CD8-positive, alpha-beta memory T cell (primary cell): Measurements from ENCODE around the gene RNU1-2. TPM values are rescaled to one million over a fixed set of nuclear protein-coding genes. Genes with fewer than 3 reads are reported as not detected.
A peak's percentile ranks its signal among the peaks of the same experiment; 100 is the strongest.
"Not testable (repeated sequence)": the region's sequence is repeated elsewhere in the genome, so short reads cannot be mapped to it uniquely, and the experiment has no call there.

Experiments
- CTCF ChIA-PET: fragments of 350-600 bp; sonication (Branson Sonifier 250); formaldehyde crosslinking; loops from one replicate; lab custom pipeline; 2021; ENCODE audit warnings: antibody characterized with exemption; lab: Charles Lee
- POLR2A ChIA-PET: fragments of 350-600 bp; sonication (Branson Sonifier 250); formaldehyde crosslinking; loops from one replicate; lab custom pipeline; 2021; ENCODE audit warnings: antibody characterized with exemption; lab: Charles Lee
- DNase-seq, 5 donors: peaks; one replicate each; pipeline versions ENCODE4 v3.0.0 to v3.0.0-alpha.2; 2020 to 2022; ENCODE audit warnings: mixed read lengths in 1 of 5
- H3K27ac ChIP-seq: one replicate; pipeline ENCODE4 v1.7.0; 2013; ENCODE audit warnings: low read depth, mild to moderate bottlenecking, low read length, moderate library complexity
- H3K27me3 ChIP-seq: 2 replicates; pipeline ENCODE4 v1.7.0; 2013; ENCODE audit warnings: low read length, mild to moderate bottlenecking; ENCODE audit not compliant: insufficient read depth, poor library complexity, severe bottlenecking
- H3K36me3 ChIP-seq: 2 replicates; pipeline ENCODE4 v1.7.0; 2013; ENCODE audit warnings: mild to moderate bottlenecking, low read length, moderate library complexity; ENCODE audit not compliant: insufficient read depth
- H3K4me1 ChIP-seq: 2 replicates; pipeline ENCODE4 v1.7.0; 2013; ENCODE audit warnings: mild to moderate bottlenecking, low read length, moderate library complexity; ENCODE audit not compliant: insufficient read depth
- H3K4me3 ChIP-seq: 2 replicates; pipeline ENCODE4 v1.7.0; 2013; ENCODE audit warnings: mild to moderate bottlenecking, low read length
- H3K9me3 ChIP-seq: 2 replicates; pipeline ENCODE4 v1.7.0; 2013; ENCODE audit warnings: mild to moderate bottlenecking, low read length
- H3K27ac Mint-ChIP-seq, 8 donors: one replicate each; pipeline ENCODE4 v1.8.0; 2020 to 2021; ENCODE audit warnings: mixed read lengths in 8 of 8, mild to moderate bottlenecking in 6 of 8, inconsistent platforms in 3 of 8, moderate library complexity in 3 of 8
- H3K27me3 Mint-ChIP-seq, 2 donors: one replicate each; pipeline ENCODE4 v1.8.0; 2020 to 2021; ENCODE audit warnings: mixed read lengths in 2 of 2, mild to moderate bottlenecking in 1 of 2, moderate library complexity in 1 of 2
- H3K36me3 Mint-ChIP-seq, 3 donors: one replicate each; pipeline ENCODE4 v1.8.0; 2020 to 2021; ENCODE audit warnings: mixed read lengths in 3 of 3, inconsistent platforms in 1 of 3, mild to moderate bottlenecking in 1 of 3
- H3K4me1 Mint-ChIP-seq, 3 donors: one replicate each; pipeline ENCODE4 v1.8.0; 2020 to 2021; ENCODE audit warnings: mixed read lengths in 3 of 3, inconsistent platforms in 1 of 3, mild to moderate bottlenecking in 1 of 3
- H3K4me3 Mint-ChIP-seq, 7 donors: one replicate each; pipeline ENCODE4 v1.8.0; 2020 to 2021; ENCODE audit warnings: mixed read lengths in 7 of 7, mild to moderate bottlenecking in 6 of 7, moderate library complexity in 4 of 7, inconsistent platforms in 2 of 7
- H3K9me3 Mint-ChIP-seq, 5 donors: one replicate each; pipeline ENCODE4 v1.8.0; 2020 to 2022; ENCODE audit warnings: mixed read lengths in 5 of 5, mild to moderate bottlenecking in 3 of 5, moderate library complexity in 2 of 5, inconsistent platforms in 1 of 5
- polyA plus RNA-seq: library from polyadenylated mRNA; unstranded; fragments of 300-500 nt; fragmentation: Illumina TruSeq; gene quantifications from one replicate; pipeline ENCODE4 v1.2.3, GENCODE V29; 2021
- total RNA-seq, 2 experiments: library from RNA; stranded (reverse); gene quantifications; one replicate each; pipeline ENCODE4 v1.2.3, GENCODE V29; 2021

RNU1-2 gene
- total and polyA plus RNA-seq, 3 experiments from 2014 or later, result 1,293 to 1,300 TPM; not detected in 1

GRCh38 chr1:16915627-16915973, 19.8 kb downstream of the RNU1-2 start:
- Histone ChIP-seq H3K27ac (no peak overlapping the region), H3K9me3 (no peaks in the 10 kb centered on the region), H3K4me1 (peaks cover 15% of the 10 kb centered on the region), H3K36me3 (no peaks in the 10 kb centered on the region), H3K27me3 (no peaks in the 10 kb centered on the region), H3K4me3 (no peak overlapping the region)
- Mint-ChIP-seq H3K27ac (peak overlapping the region in 6 of 8 donors; percentile 78 to 94 (median 88)), H3K9me3 (no peaks in the 10 kb centered on the region), H3K4me3 (peak overlapping the region; percentile 72 to 93 (median 91)), H3K36me3 (peaks cover 0 to 3% (median 0%) of the 10 kb centered on the region in 3 donors), H3K27me3 (no peaks in the 10 kb centered on the region), H3K4me1 (peaks cover 33 to 57% (median 39%) of the 10 kb centered on the region in 3 donors)
- POLR2A ChIA-PET, result interaction anchor here (0.8 to 3.1 kb wide), 2 partner anchors 11 to 198 kb away, joined by 3 to 17 read pairs; no protein-coding TSS in a partner anchor
- no peak for DNase-seq
- CTCF ChIA-PET, result interaction anchor here (1.0 kb wide), 1 partner anchor 9 kb away, joined by 4 read pairs; no protein-coding TSS in a partner anchor

- H3K27me3 Mint-ChIP-seq, H3K36me3 Mint-ChIP-seq, H3K4me3 ChIP-seq, H3K27me3 ChIP-seq, H3K27ac ChIP-seq, DNase-seq, H3K9me3 Mint-ChIP-seq, H3K36me3 ChIP-seq, CTCF ChIA-PET, POLR2A ChIA-PET, H3K9me3 ChIP-seq: not testable (repeated sequence)
- peaks cover 38 to 63% (median 45%) of the 10 kb centered on the region in 3 donors for H3K4me1 Mint-ChIP-seq
- peak overlapping the region; percentile 22 to 93 (median 51) for H3K4me3 Mint-ChIP-seq
- peaks cover 15% of the 10 kb centered on the region for H3K4me1 ChIP-seq
- peak overlapping the region in 5 of 8 donors; percentile 7 to 88 (median 80) for H3K27ac Mint-ChIP-seq
Observed at GRCh38 chr1:16916036-16916880, 20.5 kb downstream of the RNU1-2 start.

- H3K4me1 ChIP-seq, result peaks cover 20% of the 10 kb centered on the region
- no peaks in the 10 kb centered on the region for H3K36me3 ChIP-seq
- Mint-ChIP-seq H3K9me3 (no peaks in the 10 kb centered on the region), H3K36me3 (peaks cover 0 to 7% (median 0%) of the 10 kb centered on the region in 3 donors), H3K27ac (peak overlapping the region in 1 of 8 donors; percentile 44), H3K27me3 (no peaks in the 10 kb centered on the region), H3K4me1 (peaks cover 45 to 64% (median 47%) of the 10 kb centered on the region in 3 donors), H3K4me3 (no peak overlapping the region)
- no peaks in the 10 kb centered on the region for H3K9me3 ChIP-seq
- POLR2A ChIA-PET, result interaction anchor here (0.7 to 1.0 kb wide), 2 partner anchors 15 to 307 kb away, joined by 3 read pairs; no protein-coding TSS in a partner anchor
- DNase-seq, result peak in 1 of 5 donors; percentile 40
- H3K27ac ChIP-seq, result no peak overlapping the region
- CTCF ChIA-PET, result no interaction called here
- no peak overlapping the region for H3K4me3 ChIP-seq
- no peaks in the 10 kb centered on the region for H3K27me3 ChIP-seq
Observed at GRCh38 chr1:16918371-16918770, 22.6 kb downstream of the RNU1-2 start.

- H3K27me3 ChIP-seq, H3K4me3 ChIP-seq, H3K36me3 ChIP-seq, H3K36me3 Mint-ChIP-seq, H3K9me3 Mint-ChIP-seq, H3K27me3 Mint-ChIP-seq, H3K27ac ChIP-seq, CTCF ChIA-PET, H3K9me3 ChIP-seq, H3K4me3 Mint-ChIP-seq: not testable (repeated sequence)
- H3K4me1 ChIP-seq, result peaks cover 17% of the 10 kb centered on the region
- Mint-ChIP-seq H3K4me1 (peaks cover 41 to 59% (median 46%) of the 10 kb centered on the region in 3 donors), H3K27ac (peak overlapping the region in 4 of 8 donors; percentile 7 to 91 (median 60))
- POLR2A ChIA-PET, result interaction anchor here (1.0 kb wide), 1 partner anchor 16 kb away, joined by 3 read pairs; no protein-coding TSS in a partner anchor
- peak in 1 of 5 donors; percentile 19 for DNase-seq
Observed at GRCh38 chr1:16918936-16919665, 23.3 kb downstream of the RNU1-2 start.

- Histone ChIP-seq H3K9me3 (no peaks in the 10 kb centered on the region), H3K27me3 (no peaks in the 10 kb centered on the region), H3K27ac (no peak overlapping the region), H3K4me3 (no peak overlapping the region), H3K4me1 (peaks cover 10% of the 10 kb centered on the region), H3K36me3 (no peaks in the 10 kb centered on the region)
- peak in 1 of 5 donors; percentile 34 for DNase-seq
- H3K27ac Mint-ChIP-seq, result peak overlapping the region in 3 of 8 donors; percentile 15 to 88 (median 17)
- H3K4me3 Mint-ChIP-seq, result peak overlapping the region in 5 of 7 donors; percentile 7 to 83 (median 29)
- CTCF ChIA-PET, result interaction anchor here (1.4 kb wide), 1 partner anchor 16 kb away, joined by 6 read pairs; no protein-coding TSS in a partner anchor
- POLR2A ChIA-PET, result no interaction called here
- peaks cover 0 to 6% (median 0%) of the 10 kb centered on the region in 3 donors for H3K36me3 Mint-ChIP-seq
- no peaks in the 10 kb centered on the region for H3K9me3 Mint-ChIP-seq
- peaks cover 31 to 51% (median 34%) of the 10 kb centered on the region in 3 donors for H3K4me1 Mint-ChIP-seq
- H3K27me3 Mint-ChIP-seq, result no peaks in the 10 kb centered on the region
Observed at GRCh38 chr1:16920951-16921350, 25.2 kb downstream of the RNU1-2 start.

GRCh38 chr1:16921391-16922185, 25.8 kb downstream of the RNU1-2 start, which contains the start of gene CROCC:
TSS of gene CROCC (plus strand) at chr1:16921931. CDS start at chr1:16922019, 88 bp downstream.
- Histone ChIP-seq H3K4me1 (peaks cover 10% of the 10 kb centered on the region), H3K4me3 (peak within 1 kb of the TSS; percentile 30), H3K9me3 (no peaks in the 10 kb centered on the region), H3K36me3 (no peaks in the 10 kb centered on the region), H3K27ac (no peak within 1 kb of the TSS), H3K27me3 (no peaks in the 10 kb centered on the region)
- no peaks in the 10 kb centered on the region for H3K27me3 Mint-ChIP-seq
- H3K36me3 Mint-ChIP-seq, result peaks cover 0 to 6% (median 0%) of the 10 kb centered on the region in 3 donors
- ChIA-PET POLR2A (interaction anchor here (1.0 kb wide), 1 partner anchor 17 kb away, joined by 5 read pairs; no protein-coding TSS in a partner anchor), CTCF (interaction anchor here (0.7 to 1.4 kb wide), 2 partner anchors 16 to 39 kb away, joined by 3 to 6 read pairs; no protein-coding TSS in a partner anchor)
- H3K4me1 Mint-ChIP-seq, result peaks cover 26 to 47% (median 31%) of the 10 kb centered on the region in 3 donors
- H3K9me3 Mint-ChIP-seq, result no peaks in the 10 kb centered on the region
- H3K4me3 Mint-ChIP-seq, result peak within 1 kb of the TSS; percentile 7 to 83 (median 79)
- H3K27ac Mint-ChIP-seq, result peak within 1 kb of the TSS; percentile 15 to 94 (median 74)
- DNase-seq, result peak in 4 of 5 donors; percentile 22 to 64 (median 38)

- Mint-ChIP-seq H3K9me3 (no peaks in the 10 kb centered on the region), H3K27ac (peak overlapping the region in 2 of 8 donors; percentile 7 to 88), H3K36me3 (peaks cover 0 to 6% (median 0%) of the 10 kb centered on the region in 3 donors), H3K4me3 (peak overlapping the region in 3 of 7 donors; percentile 13 to 83 (median 81)), H3K27me3 (no peaks in the 10 kb centered on the region), H3K4me1 (peaks cover 30 to 52% (median 35%) of the 10 kb centered on the region in 3 donors)
- Histone ChIP-seq H3K9me3 (no peaks in the 10 kb centered on the region), H3K4me1 (peaks cover 10% of the 10 kb centered on the region), H3K36me3 (no peaks in the 10 kb centered on the region), H3K27me3 (no peaks in the 10 kb centered on the region), H3K27ac (no peak overlapping the region), H3K4me3 (no peak overlapping the region)
- peak in 1 of 5 donors; percentile 31 for DNase-seq
- CTCF ChIA-PET, result no interaction called here
- POLR2A ChIA-PET, result no interaction called here
Observed at GRCh38 chr1:16922466-16922865, 26.7 kb downstream of the RNU1-2 start.
